GM23338 (cell line): ENCODE data around the gene THBS1. TPM values are rescaled to one million over a fixed set of nuclear protein-coding genes. Genes with fewer than 3 reads are reported as not detected.

Experiments used
- ATAC-seq: fragments of 200-7000 bp; cut with Tn5 transposase; 3 replicates; pipeline ENCODE4 v1.9.1; 2020
- DNase-seq: peaks from one replicate; pipeline ENCODE4 v3.0.0-alpha.2; 2015; ENCODE audit warnings: low spot score
- H2AFZ ChIP-seq: fragments of 200-600 bp; sonication (generic); 2 replicates; pipeline ENCODE4 v1.8.0; 2016; ENCODE audit warnings: antibody characterized with exemption, mild to moderate bottlenecking, moderate library complexity
- H3F3A ChIP-seq: fragments of 200-600 bp; sonication (generic); replicated peaks from 2 replicates; pipeline ENCODE4 v1.8.0; 2017; ENCODE audit warnings: antibody characterized with exemption, mixed run types, low read depth
- H3K27ac ChIP-seq: fragments of 200-600 bp; sonication (generic); 2 replicates; pipeline ENCODE4 v1.6.1; 2016; ENCODE audit warnings: low read depth
- H3K27me3 ChIP-seq: fragments of 200-600 bp; sonication (generic); 2 replicates; pipeline ENCODE4 v1.8.0; 2016; ENCODE audit warnings: mild to moderate bottlenecking, mixed run types, moderate library complexity; ENCODE audit not compliant: insufficient read depth
- H3K36me3 ChIP-seq: fragments of 200-600 bp; sonication (generic); 2 replicates; pipeline ENCODE4 v1.8.0; 2016; ENCODE audit warnings: mild to moderate bottlenecking; ENCODE audit not compliant: insufficient read depth
- H3K4me1 ChIP-seq: fragments of 200-600 bp; sonication (generic); 2 replicates; pipeline ENCODE4 v1.8.0; 2016; ENCODE audit warnings: mild to moderate bottlenecking, moderate library complexity; ENCODE audit not compliant: insufficient read depth
- H3K4me2 ChIP-seq: fragments of 200-600 bp; sonication (generic); 2 replicates; pipeline ENCODE4 v1.7.1; 2017; ENCODE audit warnings: mixed run types
- H3K4me3 ChIP-seq: fragments of 200-600 bp; sonication (generic); 2 replicates; pipeline ENCODE4 v1.6.1; 2016; ENCODE audit warnings: mixed run types
- H3K79me2 ChIP-seq: fragments of 200-600 bp; sonication (generic); replicated peaks from 2 replicates; pipeline ENCODE4 v1.8.0; 2017; ENCODE audit warnings: mild to moderate bottlenecking; ENCODE audit not compliant: insufficient read depth
- H3K9me2 ChIP-seq: fragments of 200-600 bp; sonication (generic); 2 replicates; pipeline ENCODE4 v1.8.0; 2017; ENCODE audit not compliant: insufficient read depth
- H4K20me1 ChIP-seq: fragments of 200-600 bp; sonication (generic); replicated peaks from 2 replicates; pipeline ENCODE4 v1.8.0; 2017; ENCODE audit warnings: mild to moderate bottlenecking; ENCODE audit not compliant: insufficient read depth
- H3K27ac Mint-ChIP-seq: 2 replicates; pipeline ENCODE4 v1.8.0; 2020; ENCODE audit warnings: inconsistent platforms, mild to moderate bottlenecking, moderate library complexity, mixed read lengths
- H3K27me3 Mint-ChIP-seq: 3 replicates; pipeline ENCODE4 v1.8.0; 2022; ENCODE audit warnings: low read depth, mild to moderate bottlenecking, moderate library complexity, mixed read lengths, inconsistent platforms; ENCODE audit not compliant: insufficient read depth, poor library complexity
- H3K36me3 Mint-ChIP-seq: 3 replicates; pipeline ENCODE4 v1.8.0; 2021; ENCODE audit warnings: low read depth, mild to moderate bottlenecking, inconsistent platforms, moderate library complexity, mixed read lengths
- H3K4me1 Mint-ChIP-seq: 3 replicates; pipeline ENCODE4 v1.8.0; 2020; ENCODE audit warnings: mild to moderate bottlenecking, inconsistent platforms, mixed read lengths
- H3K4me3 Mint-ChIP-seq: 3 replicates; pipeline ENCODE4 v1.8.0; 2021; ENCODE audit warnings: moderate library complexity, mild to moderate bottlenecking, inconsistent platforms, mixed read lengths
- H3K9me3 Mint-ChIP-seq: 3 replicates; pipeline ENCODE4 v1.8.0; 2020; ENCODE audit warnings: moderate library complexity, mild to moderate bottlenecking, inconsistent platforms, mixed read lengths
- CREB1 ChIP-seq: fragments of 250-450 bp; sonication (Bioruptor Pico); IDR thresholded peaks from 2 replicates; pipeline ENCODE4 v1.5.0; 2020; ENCODE audit warnings: low read depth, mild to moderate bottlenecking, moderate library complexity
- CTCF ChIP-seq, 2 experiments: fragments of 200-600 bp in 1 of 2; sonication (generic) in 1 of 2; conservative IDR thresholded peaks; 2 replicates each; pipeline versions ENCODE4 v1.5.1 to v1.6.1; 2016 to 2017; ENCODE audit warnings: antibody characterized with exemption in 2 of 2, low read depth in 2 of 2, mild to moderate bottlenecking in 2 of 2, moderate library complexity in 1 of 2
- ETS1 ChIP-seq: IDR thresholded peaks from 2 replicates; pipeline ENCODE4 v1.6.1; 2016; ENCODE audit warnings: antibody characterized with exemption
- EZH2 ChIP-seq: fragments of 200-600 bp; sonication (generic); IDR thresholded peaks from one replicate; pipeline ENCODE4 v1.8.0; 2017; ENCODE audit warnings: antibody characterized with exemption, mild to moderate bottlenecking, low read depth; ENCODE audit not compliant: unreplicated experiment
- EZH2phosphoT487 ChIP-seq: fragments of 200-600 bp; sonication (generic); IDR thresholded peaks from one replicate; pipeline ENCODE4 v1.8.1; 2018; ENCODE audit warnings: antibody characterized with exemption; ENCODE audit not compliant: unreplicated experiment
- JUNB ChIP-seq: IDR thresholded peaks from one replicate; pipeline ENCODE4 v1.6.1; 2016; ENCODE audit warnings: antibody characterized with exemption; ENCODE audit not compliant: unreplicated experiment
- NANOG ChIP-seq: IDR thresholded peaks from 2 replicates; pipeline ENCODE4 v1.6.1; 2016; ENCODE audit warnings: antibody characterized with exemption, borderline replicate concordance
- POLR2AphosphoS5 ChIP-seq: IDR thresholded peaks from 2 replicates; pipeline ENCODE4 v1.6.1; 2016; ENCODE audit warnings: antibody characterized with exemption, low read depth
- REST ChIP-seq: IDR thresholded peaks from one replicate; pipeline ENCODE4 v1.6.1; 2018; ENCODE audit warnings: antibody characterized with exemption; ENCODE audit not compliant: unreplicated experiment
- STAT1 ChIP-seq: IDR thresholded peaks from one replicate; pipeline ENCODE4 v1.6.1; 2016; ENCODE audit warnings: antibody characterized with exemption; ENCODE audit not compliant: unreplicated experiment
- ZNF114 ChIP-seq: fragments of 250-450 bp; sonication (Bioruptor Pico); IDR thresholded peaks from 2 replicates; pipeline ENCODE4 v1.5.0; 2020; ENCODE audit warnings: mild to moderate bottlenecking, moderate library complexity
- ZNF331 ChIP-seq: fragments of 250-450 bp; sonication (Bioruptor Pico); IDR thresholded peaks from 2 replicates; pipeline ENCODE4 v1.5.0; 2020; ENCODE audit warnings: low read depth, mild to moderate bottlenecking, moderate library complexity
- ZNF462 ChIP-seq: fragments of 250-450 bp; sonication (Bioruptor Pico); IDR thresholded peaks from 2 replicates; pipeline ENCODE4 v1.5.0; 2020; ENCODE audit warnings: mild to moderate bottlenecking, moderate library complexity
- polyA plus RNA-seq: library from polyadenylated mRNA; unstranded; fragments of >200 nt; fragmentation: Nextera tagmentation; extraction: Ambion mirVana; gene quantifications from 2 replicates; pipeline ENCODE4 v1.2.1, GENCODE V29; 2016
- total RNA-seq: library from RNA; depleted of rRNA; stranded (reverse); fragments of >200 nt; shearing (Covaris generic); gene quantifications from 2 replicates; pipeline ENCODE4 v1.2.3, GENCODE V29; 2014

The THBS1 gene
- total and polyA plus RNA-seq, 2 experiments from 2014 or later: 21.7 to 81.9 TPM

GRCh38 chr15:39585871-39586301 lies 5.0 kb downstream of the THBS1 start:
- Histone ChIP-seq H3K36me3 (peaks cover 80% of the 10 kb centered on the region), H2AFZ (no peak overlapping the region), H3K4me3 (no peak overlapping the region), H3K9me2 (no peaks in the 10 kb centered on the region), H3K79me2 (peaks cover 20% of the 10 kb centered on the region), H3K27me3 (no peaks in the 10 kb centered on the region), H3K27ac (no peak overlapping the region), H4K20me1 (peaks cover 8% of the 10 kb centered on the region), H3K4me2 (no peak overlapping the region), H3K4me1 (peaks cover 10% of the 10 kb centered on the region), H3F3A (0 out of 2 replicates have a peak, but pooled peaks cover 3% of the 10 kb centered on the region)
- Mint-ChIP-seq H3K4me1 (peaks cover 20% of the 10 kb centered on the region), H3K27me3 (peaks cover 14% of the 10 kb centered on the region), H3K36me3 (peaks cover 98% of the 10 kb centered on the region), H3K9me3 (no peaks in the 10 kb centered on the region), H3K4me3 (no peak overlapping the region), H3K27ac (no peak overlapping the region; the same call in 1 of the 2 replicates)
- no peak for TF ChIP-seq ZNF114
- no peak for TF ChIP-seq NANOG
- TF ChIP-seq REST: no peak
- no peak for TF ChIP-seq CTCF (conservative IDR thresholded peaks at IDR 0.05; ENCODE audit: low read depth in 2 of 2)
- no peak for TF ChIP-seq CREB1
- no peak for TF ChIP-seq STAT1
- no peak for TF ChIP-seq ZNF331
- TF ChIP-seq JUNB: no peak
- TF ChIP-seq ZNF462 (CRISPR knock-in tag): no peak
- no peak for TF ChIP-seq EZH2phosphoT487
- TF ChIP-seq POLR2AphosphoS5: no peak
- no peak for TF ChIP-seq ETS1
- TF ChIP-seq EZH2: no peak
- no peak for ATAC-seq
- DNase-seq: no peak
